Raji (cell line): ENCODE measurements around the gene NCR1.

Source experiments
- POLR2A ChIP-seq: IDR thresholded peaks from 2 replicates; pipeline ENCODE4 v1.6.1; 2011; ENCODE audit warnings: low read depth, low read length, control low read depth; ENCODE audit not compliant: insufficient read depth

Gene NCR1

GRCh38 chr19:54905803-54906511 is at the start of gene NCR1:
TSS of gene NCR1 (plus strand) at chr19:54906148. CDS start at chr19:54906188, 40 bp downstream.
- no peak for TF ChIP-seq POLR2A

DNA sequence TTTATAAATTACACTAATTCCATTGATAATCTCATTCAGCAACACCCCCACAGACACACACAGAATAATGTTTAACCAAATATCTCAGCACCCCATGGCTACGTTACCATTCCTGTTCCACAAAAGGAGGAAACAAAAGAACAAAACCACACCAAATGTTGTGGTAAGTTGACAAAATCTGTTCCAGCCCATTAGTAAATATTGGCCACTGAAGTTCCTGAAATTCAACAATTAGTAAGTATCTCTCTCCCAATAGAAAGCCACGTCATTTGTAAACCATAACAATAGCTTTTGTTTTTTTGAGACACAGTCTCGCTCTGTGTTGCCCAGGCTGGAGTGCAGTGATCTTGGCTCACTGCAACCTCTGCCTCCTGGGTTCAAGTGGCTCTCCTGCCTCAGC is 34.3 kb upstream of the NCR1 start:
- no peak for TF ChIP-seq POLR2A

- no peak for TF ChIP-seq POLR2A
Observed at GRCh38 chr19:54873990-54874389, 32.0 kb upstream of the NCR1 start, which contains the start of gene FCAR. TSS of gene FCAR (plus strand) at chr19:54874235. CDS start at chr19:54874290, 55 bp downstream.

- TF ChIP-seq POLR2A: no peak
Observed at GRCh38 chr19:54875506-54875905, 30.4 kb upstream of the NCR1 start.

DNA sequence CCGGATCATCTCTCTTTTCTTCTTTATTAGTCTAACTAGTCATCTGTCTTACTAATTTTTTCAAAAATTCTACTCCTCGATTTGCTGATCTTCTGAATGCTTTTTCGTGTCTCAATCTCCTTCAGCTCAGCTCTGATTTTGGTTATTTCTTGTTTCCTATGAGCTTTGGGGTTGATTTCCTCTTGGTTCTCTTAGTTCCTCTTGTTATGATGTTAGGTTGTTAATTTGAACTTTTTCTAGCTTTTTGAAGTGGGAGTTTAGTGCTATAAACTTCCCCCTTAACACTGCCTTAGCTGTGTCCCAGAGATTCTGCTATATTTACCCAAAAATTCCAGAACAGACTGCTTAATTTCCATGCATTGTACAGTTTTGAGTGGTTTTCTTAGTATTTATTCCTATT is 28.5 kb upstream of the NCR1 start:
- TF ChIP-seq POLR2A: no peak

GRCh38 chr19:54881884-54882283 is 24.1 kb upstream of the NCR1 start:
- no peak for TF ChIP-seq POLR2A

GRCh38 chr19:54882758-54883157 is 23.2 kb upstream of the NCR1 start:
- TF ChIP-seq POLR2A: no peak

DNA sequence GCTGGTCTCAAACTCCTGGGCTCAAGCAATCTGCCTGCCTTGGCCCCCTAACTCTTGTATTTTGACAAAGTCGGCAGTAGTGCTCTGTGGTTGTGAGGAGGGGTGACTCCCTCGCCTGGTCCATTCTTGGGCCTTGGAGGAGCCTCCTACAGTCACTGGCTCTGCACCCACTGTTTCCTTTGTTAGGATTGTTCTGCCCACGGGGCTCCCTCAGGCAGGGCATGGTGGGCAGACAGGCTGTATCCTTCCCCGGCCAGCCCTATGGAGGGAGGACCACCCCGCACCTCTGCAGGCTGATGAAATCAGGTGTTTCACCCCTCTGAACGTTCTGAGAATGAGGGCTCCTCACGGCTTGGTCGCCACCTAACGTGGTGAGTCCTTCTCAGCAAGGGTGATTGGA is 22.7 kb upstream of the NCR1 start:
- TF ChIP-seq POLR2A: no peak

GRCh38 chr19:54888239-54888638 is 17.7 kb upstream of the NCR1 start:
- TF ChIP-seq POLR2A: no peak

GRCh38 chr19:54889566-54889965 is 16.4 kb upstream of the NCR1 start:
- TF ChIP-seq POLR2A: no peak

DNA sequence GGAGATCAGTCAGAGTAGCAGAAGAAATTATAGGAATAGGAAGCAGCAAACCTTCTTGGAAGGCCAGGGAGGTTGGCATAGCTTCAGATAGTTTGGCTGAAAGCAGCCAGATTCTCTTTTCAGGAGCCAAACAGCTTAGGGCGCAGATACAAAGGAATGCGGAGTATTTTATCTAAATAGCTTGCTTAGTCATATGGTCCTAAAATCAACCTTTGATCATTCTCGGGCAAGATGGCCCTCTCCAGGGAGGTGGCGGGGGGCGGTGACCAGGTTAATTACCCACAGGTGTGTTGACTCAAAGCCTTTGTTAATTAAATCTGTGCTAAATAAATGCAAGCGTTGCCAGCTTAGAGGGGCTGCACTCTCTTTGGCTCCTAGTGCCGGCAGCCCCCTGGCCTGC is 12.5 kb upstream of the NCR1 start:
- no peak for TF ChIP-seq POLR2A

DNA sequence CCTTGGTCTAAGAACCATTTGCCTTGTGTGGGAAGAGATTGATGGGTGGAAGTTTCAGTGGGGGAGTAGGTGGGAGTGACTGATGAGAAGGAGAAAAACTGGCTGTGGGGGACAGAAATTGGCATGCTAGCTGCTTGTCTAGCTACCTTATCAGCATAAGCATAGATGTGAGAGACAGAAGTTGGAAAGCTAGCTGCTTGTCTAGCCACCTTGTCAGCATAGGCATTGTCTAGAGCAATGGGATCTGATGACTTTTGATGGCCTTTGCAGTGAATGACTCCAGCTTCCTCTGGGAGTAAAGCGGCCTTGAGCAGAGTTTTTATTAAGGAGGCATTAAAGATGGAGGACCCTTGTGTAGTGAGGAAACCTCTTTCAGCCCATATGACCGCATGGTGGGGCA is 9.9 kb upstream of the NCR1 start:
- no peak for TF ChIP-seq POLR2A

DNA sequence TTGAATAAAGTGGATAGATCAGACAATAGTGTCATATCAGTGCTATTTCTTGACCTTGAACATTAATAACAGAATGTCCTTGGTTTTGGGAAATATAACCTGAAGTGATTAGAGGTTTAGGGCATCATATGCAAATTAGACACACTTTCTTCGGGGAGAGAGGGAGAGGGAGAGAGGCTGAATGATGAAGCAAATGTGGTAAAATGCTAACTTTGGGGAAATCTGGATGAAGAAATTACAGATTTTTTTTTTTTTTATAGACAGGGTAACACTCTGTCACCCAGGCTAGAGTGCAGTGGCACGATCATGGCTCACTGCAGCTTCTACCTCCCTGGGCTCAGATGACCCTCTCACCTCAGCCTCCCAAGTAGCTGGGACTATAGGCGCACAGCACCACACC is 3.9 kb upstream of the NCR1 start:
- TF ChIP-seq POLR2A: no peak

DNA sequence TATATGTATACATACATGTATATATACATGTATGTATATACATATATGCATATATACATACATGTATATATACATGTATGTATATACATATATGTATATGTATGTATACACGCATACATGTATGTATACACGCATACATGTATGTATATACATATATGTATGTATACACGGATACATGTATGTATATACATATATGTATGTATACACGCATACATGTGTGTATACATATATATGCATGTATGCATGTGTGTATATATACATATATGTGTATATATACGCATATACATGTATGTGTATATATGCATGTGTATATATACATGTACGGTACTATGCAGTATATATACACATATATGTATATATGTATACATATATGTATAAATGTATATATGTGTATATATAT is 2.6 kb upstream of the NCR1 start:
- no peak for TF ChIP-seq POLR2A

DNA sequence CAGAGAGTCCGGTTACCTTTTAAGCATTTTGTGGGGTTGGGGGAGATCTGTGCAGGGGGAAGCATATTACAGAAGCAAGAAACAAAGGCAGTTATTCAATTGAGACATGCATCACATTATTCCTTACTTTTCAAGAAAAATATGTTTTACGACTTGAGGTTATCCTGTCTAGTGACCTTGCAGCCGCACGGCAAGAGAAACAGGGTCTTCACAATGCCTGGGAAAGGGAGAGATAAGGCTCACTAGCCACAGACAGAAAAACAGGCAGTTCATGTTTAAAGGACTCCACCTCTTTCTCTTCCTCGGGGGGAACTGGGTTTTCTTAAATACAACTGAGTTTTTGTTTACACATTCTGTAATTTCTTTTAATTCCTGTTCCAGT is 536 bp upstream of the NCR1 start:
- no peak for TF ChIP-seq POLR2A

DNA sequence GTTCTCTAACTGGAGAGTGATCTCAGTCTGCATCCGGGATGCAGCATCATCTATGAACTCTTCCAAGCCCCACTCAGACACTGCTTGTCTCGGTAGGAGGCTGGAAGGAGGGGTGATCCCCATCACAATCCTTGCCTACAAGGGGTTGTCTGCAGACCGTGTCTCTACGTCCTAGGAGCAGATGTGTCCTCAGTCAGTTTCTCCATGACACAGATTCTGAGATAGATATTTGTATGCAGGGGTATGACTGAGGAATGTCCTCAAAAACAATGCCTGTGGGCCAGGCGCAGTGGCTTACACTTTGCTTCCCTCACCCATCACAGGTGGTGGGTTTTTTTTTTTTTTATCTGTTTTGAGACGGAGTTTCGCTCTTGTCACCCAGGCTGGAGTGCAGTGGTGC is 871 bp downstream of the NCR1 start:
- no peak for TF ChIP-seq POLR2A

- no peak for TF ChIP-seq POLR2A
Observed at GRCh38 chr19:54916822-54917221, 10.9 kb downstream of the NCR1 start.
